Measurements from ENCODE around the gene OR2S2.
"Not testable (repeated sequence)": the region's sequence is repeated elsewhere in the genome, so short reads cannot be mapped to it uniquely, and the experiment has no call there.

Gene OR2S2

GRCh38 chr9:35958104-35958837 is at the start of gene OR2S2:
Gene OR2S2 (minus strand): TSS chr9:35958154. CDS start chr9:35958098, 56 bp downstream.
- no peak for DNase-seq

GRCh38 chr9:36007316-36007708 is 49.4 kb upstream of the OR2S2 start:
- no peak for DNase-seq

GRCh38 chr9:36006549-36007315 is 48.8 kb upstream of the OR2S2 start:
- no peak for DNase-seq

- DNase-seq = no peak
These were observed 47.9 kb upstream of the OR2S2 start for GRCh38 chr9:36005891-36006290.

GRCh38 chr9:35998333-35998732 is 40.4 kb upstream of the OR2S2 start:
- no peak for DNase-seq

GRCh38 chr9:35997016-35997415 is 39.1 kb upstream of the OR2S2 start:
- DNase-seq = not testable (repeated sequence)

- peak; percentile 42 for DNase-seq
These were observed 38.5 kb upstream of the OR2S2 start for GRCh38 chr9:35996358-35996970.

- DNase-seq = no peak
These were observed 37.0 kb upstream of the OR2S2 start for GRCh38 chr9:35994959-35995358.

- DNase-seq = no peak
These were observed 36.2 kb upstream of the OR2S2 start for GRCh38 chr9:35993976-35994720.

GRCh38 chr9:35993136-35993535 is 35.2 kb upstream of the OR2S2 start:
- not testable (repeated sequence) for DNase-seq

- DNase-seq = no peak
These were observed 32.2 kb upstream of the OR2S2 start for GRCh38 chr9:35990155-35990554.

- DNase-seq = no peak
These were observed 26.1 kb upstream of the OR2S2 start for GRCh38 chr9:35984021-35984420.

GRCh38 chr9:35981699-35982098 is 23.7 kb upstream of the OR2S2 start:
- DNase-seq = no peak

- no peak for DNase-seq
These were observed 22.5 kb upstream of the OR2S2 start for GRCh38 chr9:35980289-35981011.

- no peak for DNase-seq
These were observed 20.8 kb upstream of the OR2S2 start for GRCh38 chr9:35978792-35979191.

- no peak for DNase-seq
These were observed 18.8 kb upstream of the OR2S2 start for GRCh38 chr9:35976726-35977125.

GRCh38 chr9:35974800-35975199 is 16.8 kb upstream of the OR2S2 start:
- no peak for DNase-seq

- no peak for DNase-seq
These were observed 14.1 kb upstream of the OR2S2 start for GRCh38 chr9:35972093-35972492.

- no peak for DNase-seq
These were observed 9.1 kb upstream of the OR2S2 start for GRCh38 chr9:35967042-35967441.

- DNase-seq = no peak
These were observed 8.5 kb upstream of the OR2S2 start for GRCh38 chr9:35966433-35966832.

- no peak for DNase-seq
These were observed 7.1 kb upstream of the OR2S2 start for GRCh38 chr9:35965011-35965410.

- DNase-seq = no peak
These were observed 4.4 kb upstream of the OR2S2 start for GRCh38 chr9:35962126-35962906.
